ENCODE results near the gene FAM53B.
"Not testable (repeated sequence)": the region's sequence is repeated elsewhere in the genome, so short reads cannot be mapped to it uniquely, and the experiment has no call there.

The FAM53B gene

DNA sequence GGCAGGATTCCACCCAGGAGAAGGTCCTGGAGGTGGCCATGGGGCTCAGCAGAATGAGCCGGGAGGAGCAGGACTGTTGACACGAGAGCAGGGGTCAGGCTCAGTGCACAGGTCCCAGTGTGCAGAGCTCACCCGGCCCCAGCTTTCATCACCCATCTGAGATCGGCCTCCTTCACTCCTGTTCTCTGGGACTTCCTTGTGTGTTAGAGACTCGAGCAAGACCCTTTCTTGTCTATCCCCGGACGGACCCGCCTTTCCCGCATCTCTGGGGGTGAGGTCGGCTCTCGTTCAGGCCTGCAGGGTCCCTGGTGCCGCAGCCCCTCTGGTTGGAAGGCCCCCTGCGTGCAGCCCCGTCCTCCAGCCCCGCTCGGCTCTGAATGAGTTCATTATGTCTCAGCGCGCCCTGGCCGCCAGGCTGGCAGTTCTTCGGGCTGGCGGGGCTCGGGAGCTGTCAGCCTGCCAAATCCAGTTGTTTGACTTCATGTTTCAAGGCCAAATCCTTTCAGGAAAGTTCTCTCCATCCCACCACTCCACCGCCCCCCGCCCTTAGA lies 154.6 kb downstream of the FAM53B start:
- Histone ChIP-seq H3K27ac (peak overlapping the region in 2 of 21 experiments; percentile 37 to 62), H3K4me3 (no peak overlapping the region)

GRCh38 chr10:124588736-124589490 lies 155.3 kb downstream of the FAM53B start:
- peak overlapping the region in 2 of 21 experiments; percentile 37 for H3K27ac ChIP-seq
- H3K4me3 ChIP-seq, result no peak overlapping the region

- not testable (repeated sequence) for H3K4me3 ChIP-seq
Measured at GRCh38 chr10:124588341-124588735, 155.8 kb downstream of the FAM53B start.

DNA sequence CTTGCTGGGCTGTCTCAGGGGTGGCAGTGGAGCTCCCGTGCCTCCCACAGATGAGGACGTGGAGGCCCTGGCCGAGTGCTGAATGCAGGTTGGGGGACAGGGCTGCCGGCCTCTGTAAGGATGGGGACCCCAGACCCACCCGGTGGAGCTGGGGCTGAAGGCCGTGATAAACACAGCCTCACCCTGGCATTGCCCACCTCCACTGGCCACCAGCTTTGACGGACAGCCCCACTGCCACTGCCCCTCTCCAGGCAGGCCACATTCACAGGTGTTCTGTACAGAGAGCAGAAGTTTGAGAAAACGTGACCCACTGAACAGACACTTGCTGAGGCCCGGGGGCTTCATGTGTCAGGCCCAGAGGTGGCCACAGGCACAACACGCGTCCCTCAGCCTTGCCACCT lies 156.4 kb downstream of the FAM53B start:
- Histone ChIP-seq H3K27ac (no peak overlapping the region), H3K4me3 (no peak overlapping the region)

More at GRCh38 chr10:124588341-124588735, 155.8 kb downstream of the FAM53B start:
- not testable (repeated sequence) for H3K27ac ChIP-seq

GRCh38 chr10:124586142-124586541 lies 158.0 kb downstream of the FAM53B start:
- Histone ChIP-seq H3K27ac (no peak overlapping the region), H3K4me3 (no peak overlapping the region)

- Histone ChIP-seq H3K27ac (peak overlapping the region in 1 of 21 experiments; percentile 14), H3K4me3 (no peak overlapping the region)
Measured at GRCh38 chr10:124579011-124579399, 165.2 kb downstream of the FAM53B start.

GRCh38 chr10:124578231-124579010 lies 165.8 kb downstream of the FAM53B start:
- no peak overlapping the region for H3K27ac ChIP-seq
- no peak overlapping the region for H3K4me3 ChIP-seq

GRCh38 chr10:124577651-124578050 lies 166.5 kb downstream of the FAM53B start:
- Histone ChIP-seq H3K27ac (no peak overlapping the region), H3K4me3 (no peak overlapping the region)

- Histone ChIP-seq H3K4me3 (no peak overlapping the region), H3K27ac (no peak overlapping the region)
Measured at GRCh38 chr10:124576526-124577420, 167.4 kb downstream of the FAM53B start.

DNA sequence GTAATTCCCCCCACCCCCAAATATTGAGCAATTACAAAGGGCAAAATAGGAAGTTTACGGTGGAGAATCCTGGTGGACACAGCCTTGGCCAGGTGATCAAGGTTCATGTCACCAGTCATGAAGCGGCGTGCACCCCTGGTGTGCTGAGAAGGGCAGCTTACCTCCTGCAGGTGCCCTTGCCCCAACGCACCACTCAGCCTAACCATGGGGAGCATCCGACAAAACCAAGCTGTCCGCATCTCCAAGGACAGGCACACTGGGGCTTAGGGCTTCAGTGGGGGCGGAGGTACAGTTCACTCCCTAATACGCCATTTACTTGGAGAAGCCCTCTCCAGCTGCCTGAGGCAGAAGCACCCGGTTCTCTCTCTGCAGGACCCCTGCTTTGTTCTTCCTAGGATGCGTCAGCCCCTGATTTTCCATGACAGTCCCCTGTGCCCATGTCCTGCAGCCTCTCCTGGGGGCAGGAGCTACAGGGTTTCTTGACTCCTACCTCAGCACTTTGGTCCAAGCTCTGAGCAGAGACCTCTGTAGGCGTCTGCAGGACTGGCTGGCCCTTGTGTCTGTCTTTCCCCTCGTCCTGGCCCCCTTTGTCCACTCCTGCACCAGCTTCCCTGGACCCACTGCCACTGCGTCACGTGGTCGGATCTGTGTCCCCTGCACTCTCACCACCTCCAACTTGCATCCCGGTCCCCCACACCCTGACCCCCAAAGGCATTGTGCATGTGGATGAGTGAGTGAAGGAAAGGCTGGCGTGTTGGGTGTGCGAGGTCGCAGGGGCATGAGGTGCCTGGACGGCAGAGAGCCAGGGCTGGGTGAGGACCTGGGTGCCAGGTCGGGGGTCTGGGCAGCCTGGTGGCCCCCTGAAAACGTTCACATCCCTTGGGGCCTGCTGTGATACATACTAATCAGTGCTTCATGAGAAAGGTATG lies 168.8 kb downstream of the FAM53B start:
- Histone ChIP-seq H3K4me3 (no peak overlapping the region), H3K27ac (no peak overlapping the region)

GRCh38 chr10:124574456-124575070 lies 169.6 kb downstream of the FAM53B start:
- no peak overlapping the region for H3K4me3 ChIP-seq
- no peak overlapping the region for H3K27ac ChIP-seq

DNA sequence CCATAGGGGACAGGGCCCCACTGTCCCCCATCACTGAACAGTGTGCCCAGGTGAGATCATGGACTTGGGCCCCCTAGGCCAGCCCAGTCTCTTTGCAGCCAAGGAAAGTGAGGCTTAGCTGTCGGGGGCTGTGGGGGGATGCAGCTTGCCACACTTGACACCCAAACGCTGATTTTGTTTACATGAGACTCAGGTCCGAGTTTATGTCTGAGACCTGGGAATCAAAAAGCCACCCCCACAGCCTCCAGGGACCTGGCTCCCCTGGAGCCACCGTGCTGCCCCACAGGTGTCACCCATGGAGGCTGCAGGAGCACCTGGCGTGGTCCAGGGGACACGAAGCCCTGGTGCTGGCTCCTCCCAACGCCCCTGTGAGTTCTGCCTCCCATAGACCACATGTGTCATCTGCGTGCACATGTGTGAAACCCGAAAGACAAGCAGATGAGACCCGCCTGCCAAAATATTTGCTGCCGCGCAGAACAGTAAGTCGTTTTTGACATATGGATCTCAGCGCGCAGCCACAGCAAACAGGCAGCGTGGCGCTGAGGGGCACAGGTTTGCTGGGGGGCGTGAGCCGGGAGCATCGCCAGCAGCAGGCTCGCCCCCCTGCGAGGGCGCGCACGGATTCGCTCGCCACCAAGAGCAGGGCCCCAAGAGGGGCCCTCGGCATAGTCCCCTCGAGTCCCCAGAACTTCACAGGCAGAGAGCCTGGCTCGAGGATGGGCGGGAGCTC lies 170.3 kb downstream of the FAM53B start:
- H3K4me3 ChIP-seq, result no peak overlapping the region
- H3K27ac ChIP-seq, result no peak overlapping the region

DNA sequence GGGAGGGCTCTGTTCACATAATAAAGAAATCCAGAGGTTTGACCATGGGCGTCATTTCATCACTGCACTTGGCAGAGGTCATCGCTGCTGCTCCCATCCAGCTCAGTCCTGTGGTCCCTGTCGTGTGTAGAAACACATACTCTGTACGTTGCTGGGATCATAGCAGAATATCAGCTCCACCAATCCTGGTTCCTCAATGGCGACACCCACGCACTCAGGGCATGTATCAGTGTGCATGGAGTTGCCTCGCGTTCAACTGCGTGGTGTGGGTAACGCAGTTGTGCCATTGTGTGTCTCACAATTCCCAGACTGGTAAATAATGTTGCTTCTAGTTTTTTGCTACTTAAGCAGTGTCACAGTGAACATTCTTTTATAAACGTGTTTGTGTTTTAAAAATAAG lies 171.4 kb downstream of the FAM53B start:
- Histone ChIP-seq H3K4me3 (no peak overlapping the region), H3K27ac (no peak overlapping the region)

GRCh38 chr10:124570646-124571045 lies 173.5 kb downstream of the FAM53B start:
- Histone ChIP-seq H3K4me3 (no peak overlapping the region), H3K27ac (no peak overlapping the region)

- Histone ChIP-seq H3K4me3 (no peak overlapping the region), H3K27ac (no peak overlapping the region)
Measured at GRCh38 chr10:124569623-124570470, 174.3 kb downstream of the FAM53B start.

All from skin epidermis (tissue), 12 donors.